HG03196 (cell line): ENCODE data around the gene CALN1.

Experiments
- ATAC-seq: cut with Tn5 transposase; IDR thresholded peaks from one replicate; pipeline ENCODE4 v1.9.1; 2021; ENCODE audit not compliant: unreplicated experiment

CALN1 gene

DNA sequence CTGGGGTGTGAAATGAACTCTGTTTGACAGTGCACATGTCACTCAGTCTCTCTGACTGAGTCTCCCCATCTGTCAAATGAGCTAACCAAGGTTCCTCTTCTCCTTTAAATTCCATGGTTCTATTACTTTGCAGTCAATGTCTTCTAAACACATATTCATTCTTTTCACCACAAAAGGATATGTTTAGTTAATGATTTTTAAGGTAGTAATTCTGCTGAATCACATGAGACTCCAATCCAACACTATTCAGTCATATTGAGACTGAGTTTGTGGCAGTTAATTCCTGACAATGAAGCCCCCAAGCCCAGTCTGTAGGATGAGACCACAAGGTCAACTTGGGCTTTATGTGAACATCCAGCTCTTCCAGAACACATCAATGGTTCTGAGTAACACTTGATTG, 85.3 kb downstream of the CALN1 start:
- no peak for ATAC-seq

DNA sequence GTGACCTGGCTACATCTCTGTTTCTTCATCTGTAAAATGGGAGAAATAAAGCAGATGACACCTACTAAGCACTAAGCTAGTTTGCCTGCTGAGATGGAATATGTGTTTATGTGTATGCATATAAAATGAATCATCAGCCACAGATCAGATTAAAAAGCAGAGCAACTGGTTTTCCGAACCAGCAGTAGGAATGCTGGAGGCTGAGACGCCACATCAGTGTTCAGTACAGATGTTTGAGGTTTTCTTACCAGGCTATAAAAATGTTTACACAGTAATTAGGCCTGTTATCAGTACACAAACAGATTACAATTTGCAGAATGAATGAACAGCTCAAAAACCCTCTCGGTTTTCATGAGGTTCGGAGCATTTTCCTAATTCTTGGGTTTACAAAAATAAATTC, 85.8 kb downstream of the CALN1 start:
- no peak for ATAC-seq

DNA sequence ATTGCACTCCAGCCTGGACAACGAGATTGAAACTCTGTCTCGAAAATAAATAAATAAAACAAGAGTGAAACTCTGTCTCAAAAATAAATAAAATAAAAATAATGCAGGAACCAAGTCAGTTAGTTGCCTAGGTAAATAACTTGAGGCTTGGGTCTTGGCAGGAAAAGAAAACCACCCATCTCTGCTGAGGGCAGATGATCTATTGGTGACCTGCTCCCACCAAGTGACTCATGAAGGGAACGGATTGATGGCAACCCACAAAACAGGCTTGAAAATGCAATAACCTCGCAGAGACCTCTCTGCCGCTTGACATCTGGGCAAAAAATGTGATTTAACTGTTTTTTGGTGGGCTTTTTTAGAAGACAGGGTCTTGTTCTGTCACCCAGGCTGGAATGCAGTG, 86.6 kb downstream of the CALN1 start:
- ATAC-seq, result no peak

DNA sequence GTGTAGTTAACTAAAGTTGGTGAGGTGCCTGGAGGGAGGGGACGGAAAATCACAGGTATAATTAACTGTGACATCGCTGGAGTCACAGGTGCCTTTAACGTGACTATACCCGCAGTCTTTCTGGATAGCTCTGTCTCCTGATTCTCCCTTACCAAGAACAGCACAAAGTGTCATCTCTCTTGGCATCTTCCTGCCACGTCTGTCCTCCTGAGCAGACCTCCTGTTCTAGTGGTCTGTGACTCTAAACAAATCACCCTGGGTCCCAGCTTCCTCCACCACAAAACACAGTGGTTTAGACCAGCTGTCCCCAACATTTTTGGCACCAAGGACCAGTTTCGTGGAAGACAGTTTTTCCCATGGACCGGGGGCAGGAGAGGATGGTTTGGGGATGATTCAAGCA, 90.5 kb downstream of the CALN1 start:
- no peak for ATAC-seq

DNA sequence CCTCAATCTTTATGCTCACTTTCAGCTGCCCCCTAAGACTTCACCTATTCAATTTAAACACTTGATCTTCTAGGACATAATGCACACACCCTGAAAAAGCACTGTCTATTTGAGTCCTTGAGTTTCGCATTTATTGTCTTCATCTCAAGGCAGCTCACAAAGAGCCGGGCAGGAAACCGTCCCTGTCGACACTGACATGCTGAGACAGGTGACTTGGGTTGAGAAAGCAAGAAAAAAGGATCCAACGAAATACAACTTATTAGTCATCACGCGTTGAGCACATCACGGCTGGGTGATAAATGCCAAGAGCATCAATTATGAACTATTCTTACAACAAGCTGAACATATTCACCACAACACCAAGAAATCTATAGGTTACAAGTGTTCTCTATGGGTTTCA, 91.1 kb downstream of the CALN1 start:
- ATAC-seq, result no peak

DNA sequence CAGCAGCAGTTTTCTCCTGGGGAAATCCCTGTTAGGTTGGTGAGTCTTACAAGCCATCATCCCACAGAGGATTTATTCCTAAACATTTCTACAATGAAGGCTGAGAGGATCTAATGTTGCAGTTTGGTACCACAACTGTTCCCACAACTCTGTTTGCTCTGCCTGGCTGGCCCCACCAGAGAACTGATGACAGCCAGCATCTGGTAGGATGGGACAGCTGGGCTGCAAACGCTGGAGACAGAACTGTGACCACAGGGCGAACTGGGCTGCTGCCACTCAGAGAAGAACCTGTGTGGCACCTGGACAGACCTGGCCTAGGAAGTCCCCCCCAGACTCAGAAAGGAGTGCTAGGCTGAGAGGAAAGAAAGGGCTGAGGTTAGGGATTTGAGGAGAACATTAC, 94.8 kb downstream of the CALN1 start:
- ATAC-seq, result no peak

DNA sequence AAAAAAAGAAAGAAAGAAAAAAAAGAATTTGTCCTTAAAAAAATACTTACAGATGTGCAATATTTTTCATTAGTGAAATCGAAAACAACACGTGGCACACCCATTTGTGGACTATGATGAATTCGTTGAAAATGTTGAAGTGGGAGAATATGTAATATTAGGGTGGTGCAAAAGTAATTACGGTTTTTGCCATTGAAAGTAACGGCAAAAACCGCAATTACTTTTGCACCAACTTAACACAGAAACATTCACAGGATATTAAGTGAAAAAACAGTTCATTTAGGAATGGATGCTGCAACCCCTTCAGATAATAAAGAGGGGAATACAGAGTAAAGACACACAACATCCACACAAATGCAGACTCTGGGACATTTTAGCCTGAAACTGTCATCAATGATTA, 96.0 kb downstream of the CALN1 start:
- ATAC-seq, result no peak

DNA sequence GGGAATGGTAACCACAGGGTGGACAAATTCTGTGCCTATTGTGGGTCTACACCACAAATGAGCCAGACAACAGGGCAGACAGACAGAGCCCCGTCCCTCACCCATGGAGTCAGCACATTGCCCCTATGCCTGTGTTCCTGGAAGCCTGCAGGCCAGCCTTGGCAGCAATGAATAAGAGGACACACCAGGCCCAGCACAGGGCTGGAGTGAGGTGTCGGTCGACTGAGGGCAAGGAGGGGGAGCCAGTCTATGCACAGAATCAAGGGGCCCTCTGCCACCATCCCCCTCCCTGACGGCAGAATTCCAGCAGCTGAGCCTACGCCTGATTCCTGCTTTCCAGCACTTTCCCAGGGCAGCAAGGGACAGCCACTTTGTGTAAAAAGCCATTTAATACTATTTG, 98.2 kb downstream of the CALN1 start:
- no peak for ATAC-seq

DNA sequence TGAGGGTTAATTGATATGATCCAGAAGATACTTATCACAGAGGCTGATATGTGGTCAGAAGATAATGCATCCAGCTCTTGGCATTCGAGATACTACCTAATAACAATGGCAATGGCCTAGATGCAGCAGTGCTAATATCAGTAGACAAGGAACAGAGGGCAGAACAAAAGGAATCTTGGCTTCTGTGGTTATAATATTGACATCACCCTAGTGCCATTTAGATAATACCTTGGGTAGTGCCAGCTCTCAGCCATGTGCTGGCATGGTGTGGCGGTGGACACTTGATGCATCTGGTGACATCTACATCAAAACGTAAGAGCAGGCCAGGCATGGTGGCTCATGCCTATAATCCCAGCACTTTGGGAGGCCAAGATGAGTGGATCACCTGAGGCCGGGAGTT, 101.8 kb downstream of the CALN1 start:
- no peak for ATAC-seq

DNA sequence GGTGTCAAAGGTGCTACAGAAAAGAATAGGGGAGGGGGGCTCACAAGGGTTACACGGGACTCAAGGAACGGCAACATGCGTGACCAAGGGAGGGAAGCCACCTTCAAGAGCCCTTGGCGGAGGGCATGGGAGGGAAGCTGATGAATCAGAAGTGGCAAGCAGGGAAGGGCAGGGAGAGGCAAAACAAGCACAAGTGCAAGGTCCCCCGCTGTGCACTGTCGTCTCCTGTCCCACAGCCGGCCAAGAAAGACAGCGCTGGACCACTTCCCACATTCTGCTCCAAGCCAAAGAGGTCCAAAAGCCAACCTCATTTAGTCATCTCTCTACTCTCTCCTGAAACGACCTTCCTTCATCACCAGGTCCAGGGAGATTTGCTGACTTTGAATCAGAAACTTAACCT, 102.7 kb downstream of the CALN1 start:
- no peak for ATAC-seq

DNA sequence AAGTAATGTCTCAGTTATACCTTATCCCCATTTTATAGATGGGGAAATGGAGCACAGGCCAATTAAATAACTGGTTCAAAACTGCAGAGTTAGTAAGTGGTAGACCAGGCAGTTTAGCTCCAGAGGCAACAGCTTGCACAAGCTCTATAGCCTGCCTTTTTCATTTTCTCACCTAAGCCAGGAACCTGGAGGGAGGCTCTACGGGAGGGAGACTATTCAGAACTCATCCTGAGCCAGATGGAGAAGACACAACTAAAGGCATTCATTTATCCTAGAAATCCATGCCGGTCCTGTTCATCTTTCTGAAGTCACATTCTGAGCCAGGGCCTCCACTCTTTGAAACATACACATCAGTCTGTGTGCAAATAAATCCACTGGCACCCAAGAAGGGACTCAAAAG, 103.2 kb downstream of the CALN1 start:
- ATAC-seq, result no peak

DNA sequence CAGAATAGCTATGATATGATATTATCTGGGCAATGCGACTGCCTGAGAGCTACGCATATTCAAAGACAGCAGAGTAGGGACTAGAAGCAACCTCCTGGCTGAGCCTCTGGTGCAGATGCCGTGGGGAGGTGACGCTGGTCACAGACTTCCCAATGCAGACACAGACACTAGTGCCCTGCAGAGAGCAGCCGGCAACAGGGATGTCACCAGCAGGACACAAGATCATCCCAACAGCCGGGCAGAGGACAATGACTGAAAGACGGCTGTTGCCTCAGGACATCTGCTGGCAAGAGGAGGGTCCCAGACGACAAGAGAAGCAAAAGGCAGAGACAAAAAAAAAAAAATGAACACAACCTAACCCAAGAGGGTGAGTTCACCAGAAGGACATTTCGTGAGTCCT, 104.6 kb downstream of the CALN1 start:
- ATAC-seq, result no peak

DNA sequence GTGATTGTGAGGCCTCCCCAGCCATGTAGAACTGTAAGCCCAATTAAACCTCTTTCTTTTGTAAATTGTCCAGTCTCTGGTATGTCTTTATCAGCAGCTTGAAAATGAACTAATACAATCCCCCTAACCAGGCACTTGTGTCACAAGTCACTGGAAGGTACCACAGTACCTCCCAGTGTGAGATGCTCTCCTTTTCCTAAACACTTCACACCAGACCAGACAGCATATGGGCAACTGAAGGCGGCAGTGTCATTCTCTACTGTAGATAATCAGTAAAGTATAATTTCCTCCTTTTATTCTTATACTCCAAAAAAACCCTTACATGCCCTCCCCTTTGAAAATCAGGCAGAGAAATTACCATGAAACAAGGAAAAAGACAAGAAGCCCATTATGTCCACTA, 113.2 kb downstream of the CALN1 start:
- ATAC-seq, result no peak

DNA sequence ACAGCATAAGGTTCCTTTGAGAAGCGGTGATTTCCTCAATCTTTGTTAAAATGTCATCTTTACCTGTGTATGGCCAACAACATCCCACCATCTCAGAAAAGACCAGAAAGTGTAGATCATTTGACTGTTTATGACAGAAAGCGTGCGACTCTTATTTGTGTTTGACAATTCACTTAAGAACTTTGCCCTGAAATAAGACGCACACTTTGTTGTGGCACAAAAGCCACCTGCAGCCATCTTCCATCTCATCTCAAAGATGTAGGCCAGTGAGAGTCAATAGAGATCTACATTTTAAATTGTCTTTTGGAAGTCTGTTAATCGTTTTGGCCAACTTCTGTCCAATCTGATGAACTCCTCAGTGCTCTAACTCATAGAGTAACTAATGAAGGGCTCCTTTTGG, 114.0 kb downstream of the CALN1 start:
- no peak for ATAC-seq

DNA sequence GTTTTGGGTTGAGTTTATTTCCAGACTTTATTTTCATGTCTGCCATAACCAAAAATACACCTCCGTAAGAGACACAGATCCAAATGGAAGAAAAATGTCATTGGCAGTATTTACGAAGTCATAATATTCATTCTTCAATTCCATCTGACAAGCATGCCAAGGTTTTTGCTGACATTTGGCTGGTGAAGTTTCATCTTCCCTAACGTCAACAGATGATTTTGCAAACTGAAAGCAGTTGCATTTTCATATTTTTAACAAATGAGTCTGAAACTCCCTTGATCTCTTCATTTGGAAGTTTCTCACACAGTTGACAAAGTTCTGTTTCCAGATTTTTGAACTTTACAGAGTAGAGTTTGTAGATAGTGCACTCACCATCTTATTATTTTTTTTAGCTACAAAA, 114.5 kb downstream of the CALN1 start:
- no peak for ATAC-seq

DNA sequence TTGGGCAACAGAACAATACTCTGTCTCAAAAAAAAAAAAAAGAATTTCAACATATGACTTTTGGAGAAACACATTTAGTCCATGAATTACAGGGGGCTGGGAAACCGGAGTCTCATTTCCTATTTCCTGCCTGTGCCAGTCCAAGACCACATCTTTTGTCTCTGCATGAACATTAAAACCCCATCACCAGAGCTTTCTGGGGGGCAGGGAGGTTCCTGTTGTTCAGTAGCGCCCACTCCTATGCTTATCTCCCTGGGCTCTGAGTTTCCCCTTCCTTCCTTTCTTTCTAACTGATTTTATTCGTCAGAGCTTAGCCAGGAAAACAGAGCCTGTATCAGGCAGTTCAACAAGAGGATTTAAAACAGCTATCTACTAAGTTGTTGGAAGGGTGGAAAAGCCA, 119.3 kb downstream of the CALN1 start:
- ATAC-seq, result no peak

DNA sequence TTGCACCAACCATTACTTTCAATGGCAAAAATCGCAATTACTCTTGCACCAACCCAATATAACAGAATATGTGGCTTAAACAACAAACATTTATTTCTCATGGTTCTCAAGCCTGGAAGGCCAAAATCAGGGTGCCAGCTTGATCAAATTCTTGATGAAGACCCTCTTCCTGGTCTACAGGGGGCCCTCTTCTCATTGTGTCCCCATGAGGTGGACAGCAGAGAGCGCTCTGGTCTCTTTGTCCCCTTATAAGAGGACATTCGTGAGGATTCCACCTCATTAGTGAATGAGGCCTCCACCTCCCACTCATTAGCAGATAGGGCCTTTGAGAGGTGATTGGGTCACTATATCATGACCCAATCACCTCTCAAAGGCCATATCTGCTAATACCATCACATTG, 120.0 kb downstream of the CALN1 start:
- ATAC-seq, result no peak

DNA sequence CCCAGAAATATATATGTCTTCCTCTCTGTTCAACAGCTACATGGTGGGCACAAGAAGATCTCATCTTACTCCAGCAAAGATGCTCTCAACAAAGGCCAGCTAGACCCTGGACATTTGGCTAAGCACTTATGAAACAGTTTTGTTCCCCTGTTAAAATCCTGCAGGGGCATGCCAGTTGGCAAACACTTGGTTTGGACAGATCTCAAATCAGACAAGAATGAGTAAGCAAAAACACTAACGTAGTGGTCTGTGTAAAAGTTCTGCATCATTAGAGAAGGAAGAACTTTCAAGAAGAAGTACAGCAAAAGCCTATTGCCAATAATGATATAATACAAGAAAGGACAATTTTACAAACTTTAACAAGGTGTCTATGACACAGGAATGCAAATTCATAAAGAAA, 125.6 kb downstream of the CALN1 start:
- ATAC-seq, result no peak

DNA sequence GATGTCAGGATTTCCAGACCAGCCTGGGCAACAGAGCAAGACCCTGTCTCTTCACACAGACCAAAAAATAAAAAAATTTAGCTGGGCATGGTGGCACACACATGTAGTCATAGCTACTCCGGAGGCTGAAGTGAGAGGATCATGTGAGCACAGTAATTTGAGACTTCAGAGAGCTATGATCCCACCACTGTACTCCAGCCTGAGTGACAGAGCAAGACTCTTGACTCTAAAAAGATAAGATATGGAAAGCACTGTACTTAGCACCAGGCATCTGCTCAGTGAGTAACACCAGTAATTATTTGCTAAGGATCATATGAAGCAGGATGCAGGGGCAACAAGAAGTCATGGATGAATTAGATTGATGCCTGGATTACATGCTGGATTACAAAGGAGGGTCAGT, 128.8 kb downstream of the CALN1 start:
- no peak for ATAC-seq

DNA sequence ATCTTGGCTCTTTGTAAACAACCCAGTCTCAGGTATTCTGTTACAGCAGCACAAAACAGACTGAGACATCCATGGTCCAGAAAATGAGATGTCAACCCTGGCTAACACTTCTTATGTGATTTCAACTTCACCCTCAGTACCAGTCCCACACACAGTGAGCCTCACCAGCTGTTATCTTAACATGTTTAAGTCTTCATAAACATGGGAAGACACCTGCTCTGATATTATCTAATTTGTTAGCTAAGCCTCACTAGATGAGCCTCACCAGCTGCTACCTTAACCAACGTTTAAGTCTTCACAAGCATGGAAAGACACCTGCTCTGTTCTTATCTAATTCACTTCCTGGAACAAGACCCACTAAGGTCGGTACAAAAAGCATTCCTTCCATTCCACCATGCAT, 130.8 kb downstream of the CALN1 start:
- no peak for ATAC-seq

DNA sequence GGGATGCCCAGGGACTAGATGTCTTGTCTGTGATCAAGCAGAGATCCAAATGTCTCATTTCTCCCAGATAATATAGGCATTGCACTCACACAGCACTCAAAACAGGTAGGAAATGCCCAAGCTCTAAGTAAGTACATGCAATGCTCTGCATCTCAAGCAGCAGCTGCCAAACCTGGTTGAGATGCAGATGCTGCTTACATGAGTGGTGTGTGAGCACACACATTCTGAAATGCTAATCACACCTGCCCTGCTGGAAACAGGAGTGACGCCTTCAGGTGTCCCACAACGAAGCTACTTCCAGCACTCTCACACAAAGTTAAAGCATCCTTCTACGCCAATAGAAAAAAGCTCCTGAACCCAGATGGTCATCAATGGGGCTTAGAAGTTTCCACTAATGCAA, 132.9 kb downstream of the CALN1 start:
- ATAC-seq, result no peak

DNA sequence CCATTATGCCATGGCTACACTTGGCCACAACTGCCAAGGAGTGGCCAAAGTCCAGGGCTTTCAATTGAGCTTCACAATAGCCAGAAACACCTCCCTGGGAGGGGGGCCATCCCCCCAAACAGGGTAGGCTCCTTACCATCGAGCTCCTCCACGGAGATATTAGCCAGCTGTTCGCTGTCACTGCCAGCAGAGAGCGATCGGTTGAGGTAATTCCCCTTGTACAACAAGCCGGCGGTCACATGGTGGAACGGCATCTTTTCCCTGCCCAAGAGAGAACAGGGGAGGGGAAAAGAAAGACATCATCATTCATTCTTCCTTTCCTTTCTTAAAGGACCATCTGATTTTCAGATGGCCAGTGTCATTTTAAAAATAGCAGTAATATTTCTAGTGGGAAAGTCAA, 133.6 kb downstream of the CALN1 start:
- ATAC-seq, result no peak

DNA sequence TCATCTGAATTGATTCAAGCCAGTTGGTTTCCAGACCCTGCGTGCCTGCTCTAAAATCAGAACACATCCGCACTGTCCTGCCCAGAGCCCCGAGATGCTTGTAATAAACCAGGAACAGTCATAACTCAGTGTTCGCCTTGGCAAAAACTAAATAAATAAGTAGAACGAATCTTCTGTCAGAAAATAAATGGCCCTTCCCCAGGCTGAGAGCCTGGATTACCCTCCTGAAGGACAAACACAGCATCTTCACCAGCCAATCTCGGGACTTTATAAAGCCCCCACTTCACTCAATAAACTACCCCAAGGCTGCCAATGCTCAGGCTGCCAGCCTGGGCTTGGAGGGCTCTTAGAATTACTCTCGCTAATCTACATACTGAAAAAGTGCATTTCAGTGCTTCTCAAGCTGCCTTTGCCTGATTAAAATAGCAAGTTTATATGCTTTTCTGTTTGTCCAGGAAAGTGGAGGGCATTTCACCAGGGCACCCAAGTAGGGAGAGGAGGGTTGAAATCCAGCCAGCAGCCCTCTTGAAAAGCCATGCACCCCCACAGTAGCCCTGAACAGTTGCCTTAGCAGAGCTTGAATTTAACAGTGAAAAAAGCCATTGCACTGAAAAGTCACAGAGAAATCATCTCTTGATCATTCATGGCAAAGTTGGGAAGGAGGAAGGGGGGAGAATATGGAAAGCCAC, 136.6 kb downstream of the CALN1 start:
- ATAC-seq, result no peak

DNA sequence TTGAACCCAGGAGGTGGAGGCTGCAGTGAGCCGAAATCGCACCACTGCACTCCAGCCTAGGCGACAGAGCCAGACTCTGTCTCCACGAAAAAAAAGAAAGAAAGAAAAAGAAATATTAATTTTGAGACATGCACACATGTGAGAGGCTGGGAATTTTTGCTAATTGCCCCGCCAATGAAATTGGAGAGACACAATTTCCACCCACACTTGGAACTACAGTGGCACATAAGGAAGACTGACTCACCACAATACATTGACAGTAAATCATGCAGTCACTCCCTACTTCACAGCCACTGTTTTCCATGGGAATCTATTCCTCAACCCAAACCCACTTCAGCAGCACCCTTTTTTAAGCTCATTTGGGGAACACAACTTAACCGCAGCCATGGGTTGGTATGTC, 139.7 kb downstream of the CALN1 start:
- no peak for ATAC-seq
